Measurements from ENCODE around the gene TPCN1. TPM values are rescaled to one million over a fixed set of nuclear protein-coding genes. Genes with fewer than 3 reads are reported as not detected.

TPCN1 gene
- total and polyA plus RNA-seq, 2 experiments from 2014 or later: 14.4 to 16.2 TPM

DNA sequence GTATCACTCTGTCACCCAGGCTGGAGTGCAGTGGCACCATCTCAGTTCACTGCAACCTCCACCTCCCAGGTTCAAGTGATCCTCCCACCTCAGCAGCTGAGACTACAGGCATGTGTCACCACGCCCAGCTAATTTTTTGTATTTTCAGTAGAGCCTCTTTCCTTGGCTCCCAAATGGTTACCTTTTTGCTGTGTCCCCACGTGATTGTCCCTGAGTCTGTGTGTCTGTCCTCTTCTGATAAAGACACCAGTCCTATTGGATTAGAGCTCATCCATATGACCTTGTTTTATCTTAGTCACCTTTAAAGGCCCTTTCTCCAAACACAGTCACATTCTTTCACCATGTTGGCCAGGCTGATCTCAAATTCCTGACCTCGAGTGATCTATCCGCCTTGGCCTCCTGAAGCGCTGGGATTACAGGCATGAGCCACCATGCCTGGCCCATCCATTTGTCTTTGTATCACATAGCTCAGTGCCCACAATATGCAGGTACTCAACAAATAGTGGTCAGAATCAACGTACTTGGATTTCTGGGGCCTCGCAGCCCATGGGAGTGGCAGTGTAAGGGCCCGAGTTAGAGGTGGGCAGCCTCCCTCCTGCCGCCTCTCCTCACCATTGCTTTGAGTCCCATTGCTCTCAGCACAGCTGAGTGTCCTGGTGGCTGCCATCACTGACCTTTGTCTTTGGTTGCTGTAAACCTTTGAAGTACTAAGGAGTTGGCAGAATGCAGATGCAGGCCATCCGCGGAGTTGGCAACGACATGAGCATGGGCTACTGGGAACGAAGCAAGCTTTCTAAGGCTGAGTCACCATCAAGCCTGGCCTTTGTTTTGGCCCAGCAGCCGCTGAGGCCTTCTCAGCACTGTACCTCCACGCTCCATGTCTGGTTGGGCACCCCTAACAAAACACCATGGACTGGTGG, 9.3 kb downstream of the TPCN1 start (continued):
- TF ChIP-seq, protein P1, sequence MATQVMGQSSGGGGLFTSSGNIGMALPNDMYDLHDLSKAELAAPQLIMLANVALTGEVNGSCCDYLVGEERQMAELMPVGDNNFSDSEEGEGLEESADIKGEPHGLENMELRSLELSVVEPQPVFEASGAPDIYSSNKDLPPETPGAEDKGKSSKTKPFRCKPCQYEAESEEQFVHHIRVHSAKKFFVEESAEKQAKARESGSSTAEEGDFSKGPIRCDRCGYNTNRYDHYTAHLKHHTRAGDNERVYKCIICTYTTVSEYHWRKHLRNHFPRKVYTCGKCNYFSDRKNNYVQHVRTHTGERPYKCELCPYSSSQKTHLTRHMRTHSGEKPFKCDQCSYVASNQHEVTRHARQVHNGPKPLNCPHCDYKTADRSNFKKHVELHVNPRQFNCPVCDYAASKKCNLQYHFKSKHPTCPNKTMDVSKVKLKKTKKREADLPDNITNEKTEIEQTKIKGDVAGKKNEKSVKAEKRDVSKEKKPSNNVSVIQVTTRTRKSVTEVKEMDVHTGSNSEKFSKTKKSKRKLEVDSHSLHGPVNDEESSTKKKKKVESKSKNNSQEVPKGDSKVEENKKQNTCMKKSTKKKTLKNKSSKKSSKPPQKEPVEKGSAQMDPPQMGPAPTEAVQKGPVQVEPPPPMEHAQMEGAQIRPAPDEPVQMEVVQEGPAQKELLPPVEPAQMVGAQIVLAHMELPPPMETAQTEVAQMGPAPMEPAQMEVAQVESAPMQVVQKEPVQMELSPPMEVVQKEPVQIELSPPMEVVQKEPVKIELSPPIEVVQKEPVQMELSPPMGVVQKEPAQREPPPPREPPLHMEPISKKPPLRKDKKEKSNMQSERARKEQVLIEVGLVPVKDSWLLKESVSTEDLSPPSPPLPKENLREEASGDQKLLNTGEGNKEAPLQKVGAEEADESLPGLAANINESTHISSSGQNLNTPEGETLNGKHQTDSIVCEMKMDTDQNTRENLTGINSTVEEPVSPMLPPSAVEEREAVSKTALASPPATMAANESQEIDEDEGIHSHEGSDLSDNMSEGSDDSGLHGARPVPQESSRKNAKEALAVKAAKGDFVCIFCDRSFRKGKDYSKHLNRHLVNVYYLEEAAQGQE (IDR thresholded peaks at IDR 0.05; ENCODE audit: unreplicated experiment): no peak
- TF ChIP-seq EZH2phosphoT487 (IDR thresholded peaks at IDR 0.05; ENCODE audit: unreplicated experiment) (no peak), ZNF114 (CRISPR knock-in tag; IDR thresholded peaks at IDR 0.05) (no peak), POLR2AphosphoS5 (IDR thresholded peaks at IDR 0.05; ENCODE audit: low read depth) (no peak), NANOG (IDR thresholded peaks at IDR 0.05; ENCODE audit: borderline replicate concordance) (no peak), STAT1 (IDR thresholded peaks at IDR 0.05; ENCODE audit: unreplicated experiment) (no peak), JUNB (IDR thresholded peaks at IDR 0.05; ENCODE audit: unreplicated experiment) (no peak), EZH2 (IDR thresholded peaks at IDR 0.05; ENCODE audit: low read depth, unreplicated experiment) (no peak), CREB1 (CRISPR knock-in tag; IDR thresholded peaks at IDR 0.05; ENCODE audit: low read depth) (no peak)
- TF ChIP-seq, protein P2, sequence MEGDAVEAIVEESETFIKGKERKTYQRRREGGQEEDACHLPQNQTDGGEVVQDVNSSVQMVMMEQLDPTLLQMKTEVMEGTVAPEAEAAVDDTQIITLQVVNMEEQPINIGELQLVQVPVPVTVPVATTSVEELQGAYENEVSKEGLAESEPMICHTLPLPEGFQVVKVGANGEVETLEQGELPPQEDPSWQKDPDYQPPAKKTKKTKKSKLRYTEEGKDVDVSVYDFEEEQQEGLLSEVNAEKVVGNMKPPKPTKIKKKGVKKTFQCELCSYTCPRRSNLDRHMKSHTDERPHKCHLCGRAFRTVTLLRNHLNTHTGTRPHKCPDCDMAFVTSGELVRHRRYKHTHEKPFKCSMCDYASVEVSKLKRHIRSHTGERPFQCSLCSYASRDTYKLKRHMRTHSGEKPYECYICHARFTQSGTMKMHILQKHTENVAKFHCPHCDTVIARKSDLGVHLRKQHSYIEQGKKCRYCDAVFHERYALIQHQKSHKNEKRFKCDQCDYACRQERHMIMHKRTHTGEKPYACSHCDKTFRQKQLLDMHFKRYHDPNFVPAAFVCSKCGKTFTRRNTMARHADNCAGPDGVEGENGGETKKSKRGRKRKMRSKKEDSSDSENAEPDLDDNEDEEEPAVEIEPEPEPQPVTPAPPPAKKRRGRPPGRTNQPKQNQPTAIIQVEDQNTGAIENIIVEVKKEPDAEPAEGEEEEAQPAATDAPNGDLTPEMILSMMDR (conservative IDR thresholded peaks at IDR 0.05; ENCODE audit: low read depth in 2 of 2): no peak

DNA sequence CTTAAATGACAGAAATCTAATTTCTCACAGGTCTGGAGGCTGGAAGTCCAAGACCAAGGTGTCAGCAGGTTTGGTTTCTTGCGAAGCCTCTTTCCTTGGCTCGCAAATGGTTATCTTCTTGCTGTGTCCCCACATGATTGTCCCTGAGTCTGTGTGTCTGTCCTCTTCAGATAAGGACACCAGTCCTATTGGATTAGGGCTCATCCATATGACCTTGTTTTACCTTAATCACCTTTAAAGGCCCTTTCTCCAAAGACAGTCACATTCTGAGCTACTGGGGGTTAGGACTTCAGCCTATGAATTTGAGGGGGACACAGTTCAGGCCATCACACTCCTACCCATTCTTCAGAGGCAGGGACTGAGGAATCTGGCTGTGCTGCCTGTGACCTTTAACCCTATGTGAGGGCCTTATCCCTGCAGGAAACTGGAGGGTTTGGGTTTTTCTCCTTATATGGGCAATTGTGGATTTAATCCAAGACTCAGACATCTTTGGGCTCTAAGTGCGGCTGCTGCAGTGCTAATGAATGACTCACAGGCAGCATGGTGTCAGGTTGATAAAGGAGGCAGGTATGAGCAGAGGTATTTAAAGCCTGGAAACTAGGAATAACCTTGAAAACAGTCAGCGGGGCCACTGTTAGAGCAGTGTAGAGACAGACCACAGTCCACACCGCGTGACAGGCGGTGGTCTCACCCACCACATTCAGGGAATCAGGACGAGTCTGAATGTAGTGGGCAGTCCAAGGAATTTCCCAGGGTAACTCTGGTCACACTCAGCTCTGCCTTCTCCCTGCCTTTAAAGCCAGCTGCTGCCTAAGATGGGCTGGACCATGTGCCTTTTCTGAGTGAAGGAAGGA, 10.2 kb downstream of the TPCN1 start:
- TF ChIP-seq, protein P1 (IDR thresholded peaks at IDR 0.05; ENCODE audit: unreplicated experiment): no peak
- TF ChIP-seq, protein P2 (conservative IDR thresholded peaks at IDR 0.05; ENCODE audit: low read depth in 2 of 2): no peak
- Histone ChIP-seq H2AFZ (no peak overlapping the region), H3K4me3 (no peak overlapping the region), H3K79me2 (replicated peaks; ENCODE audit: insufficient read depth) (no peaks in the 10 kb centered on the region), H3K9me2 (ENCODE audit: insufficient read depth) (no peaks in the 10 kb centered on the region), H3K4me2 (no peak overlapping the region), H3K27ac (ENCODE audit: low read depth) (peak overlapping the region; percentile 69), H4K20me1 (replicated peaks; ENCODE audit: insufficient read depth) (no peaks in the 10 kb centered on the region), H3K27me3 (ENCODE audit: insufficient read depth) (no peaks in the 10 kb centered on the region), H3K36me3 (ENCODE audit: insufficient read depth) (peaks cover 9% of the 10 kb centered on the region; the same call in 1 of the 2 replicates), H3F3A (replicated peaks; ENCODE audit: low read depth) (no peaks in the 10 kb centered on the region), H3K4me1 (ENCODE audit: insufficient read depth) (peaks cover 15% of the 10 kb centered on the region)
- ATAC-seq (peak; percentile 7; the same call in 1 of the 3 replicates), DNase-seq (ENCODE audit: low spot score) (peak; percentile 37)
- Mint-ChIP-seq H3K9me3 (no peaks in the 10 kb centered on the region; the same call in 2 of the 3 replicates), H3K27ac (peak overlapping the region; percentile 90), H3K36me3 (ENCODE audit: low read depth) (peaks cover 45% of the 10 kb centered on the region), H3K4me1 (peaks cover 34% of the 10 kb centered on the region), H3K27me3 (ENCODE audit: insufficient read depth, low read depth, poor library complexity) (peaks cover 6% of the 10 kb centered on the region), H3K4me3 (no peak overlapping the region)
